ENCODE data around the gene TULP4.
"Not testable (repeated sequence)": the region's sequence is repeated elsewhere in the genome, so short reads cannot be mapped to it uniquely, and the experiment has no call there.

TULP4 gene

DNA sequence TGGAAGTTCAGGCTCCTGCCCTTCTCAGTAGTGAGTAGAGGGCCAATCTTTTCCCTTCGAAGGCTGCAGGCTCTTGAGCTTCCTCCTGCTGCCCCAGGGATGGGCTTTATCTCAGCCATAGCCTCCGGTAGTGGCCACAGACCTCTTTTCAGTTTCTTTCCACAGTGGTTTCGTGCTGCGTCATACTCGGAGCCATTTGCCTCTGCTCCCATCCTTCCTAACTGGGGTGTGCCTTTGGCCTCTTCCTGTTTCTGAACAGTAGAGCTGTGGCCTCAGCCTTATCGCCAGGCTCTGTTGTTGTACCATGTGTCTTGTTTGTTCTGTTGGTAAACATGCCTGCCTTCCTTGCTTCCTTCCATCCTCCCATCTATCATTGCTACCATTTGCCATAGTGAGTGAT lies 54.1 kb downstream of the TULP4 start:
- DNase-seq = no peak

- no peak for DNase-seq
Observed at GRCh38 chr6:158367816-158368215, 55.6 kb downstream of the TULP4 start.

DNA sequence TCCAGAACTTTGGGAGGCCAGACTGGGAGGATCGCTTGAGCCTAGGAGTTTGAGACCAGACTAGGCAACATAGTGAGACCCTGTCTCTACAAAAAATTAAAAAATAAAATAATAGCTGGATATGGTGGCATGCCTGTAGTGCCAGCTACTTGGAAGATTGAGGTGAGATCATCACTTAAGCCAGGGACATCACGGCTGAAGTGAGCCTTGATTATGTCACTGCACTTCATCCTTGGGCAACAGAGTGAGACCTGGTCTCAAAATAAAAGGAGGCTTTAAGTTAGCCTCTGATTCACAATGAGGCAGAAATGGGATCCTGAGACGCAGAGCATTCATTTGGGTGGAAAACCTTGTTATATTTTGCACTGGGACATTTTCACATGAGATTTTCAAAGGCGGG lies 57.0 kb downstream of the TULP4 start:
- no peak for DNase-seq

GRCh38 chr6:158370805-158371204 lies 58.5 kb downstream of the TULP4 start:
- no peak for DNase-seq

DNA sequence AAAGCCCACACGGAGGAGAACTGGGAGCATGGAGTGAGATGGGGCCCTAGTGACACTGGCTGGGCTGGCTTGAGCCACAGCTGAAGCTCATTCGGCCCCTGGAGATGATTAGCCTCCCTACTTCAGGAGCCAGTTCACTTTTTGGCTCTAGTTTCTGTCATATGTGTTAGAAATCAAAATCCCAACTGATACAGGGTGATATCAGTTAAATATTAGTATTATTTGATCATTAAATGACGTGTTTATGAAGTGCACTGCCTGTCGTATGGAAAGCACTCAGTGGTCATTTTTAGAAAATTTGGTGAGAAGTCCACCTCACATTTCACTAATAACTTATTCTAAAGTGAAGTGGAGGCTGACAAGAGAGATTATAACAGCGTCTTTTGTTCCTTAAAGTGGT lies 59.0 kb downstream of the TULP4 start:
- DNase-seq = no peak

DNA sequence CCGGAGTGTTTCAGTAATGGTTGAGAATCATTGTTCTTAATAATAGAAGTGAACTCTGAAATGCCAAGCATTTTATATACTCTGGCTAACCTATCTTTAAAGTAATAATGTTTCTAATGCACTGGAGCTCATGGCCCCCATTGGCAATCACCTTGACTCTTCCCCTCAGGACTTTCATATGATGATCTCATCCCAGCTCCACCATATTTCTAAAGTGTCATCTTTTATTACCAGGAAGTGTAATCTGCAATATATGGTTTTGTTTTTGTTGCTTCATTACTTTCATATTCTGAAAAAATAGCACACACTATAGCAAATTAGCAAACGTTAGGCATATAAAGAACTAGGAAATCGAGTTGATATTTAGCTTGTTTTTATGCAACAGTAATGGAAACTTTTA lies 60.3 kb downstream of the TULP4 start:
- DNase-seq = no peak

- DNase-seq = no peak
Observed at GRCh38 chr6:158373214-158373613, 60.9 kb downstream of the TULP4 start.

DNA sequence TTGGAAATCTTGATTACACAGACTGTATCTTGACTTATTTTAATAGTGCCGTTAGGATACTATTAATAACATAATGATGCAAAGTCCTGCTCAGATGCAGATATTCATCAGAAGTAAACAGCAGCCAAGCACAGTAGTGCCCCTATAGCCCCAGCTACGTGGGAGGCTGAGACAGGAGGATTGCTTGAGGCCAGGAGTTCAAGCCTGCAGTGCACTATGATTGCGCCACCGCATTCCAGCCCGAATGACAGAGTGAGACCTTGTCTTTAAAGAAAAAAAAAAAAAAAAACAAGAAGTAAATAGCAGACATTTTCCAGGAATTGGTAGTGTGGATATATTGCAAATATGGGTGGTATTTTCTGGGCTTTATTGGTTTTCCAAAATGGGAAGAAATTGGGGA lies 61.8 kb downstream of the TULP4 start:
- DNase-seq = no peak

- no peak for DNase-seq
Observed at GRCh38 chr6:158376631-158377081, 64.4 kb downstream of the TULP4 start.

DNA sequence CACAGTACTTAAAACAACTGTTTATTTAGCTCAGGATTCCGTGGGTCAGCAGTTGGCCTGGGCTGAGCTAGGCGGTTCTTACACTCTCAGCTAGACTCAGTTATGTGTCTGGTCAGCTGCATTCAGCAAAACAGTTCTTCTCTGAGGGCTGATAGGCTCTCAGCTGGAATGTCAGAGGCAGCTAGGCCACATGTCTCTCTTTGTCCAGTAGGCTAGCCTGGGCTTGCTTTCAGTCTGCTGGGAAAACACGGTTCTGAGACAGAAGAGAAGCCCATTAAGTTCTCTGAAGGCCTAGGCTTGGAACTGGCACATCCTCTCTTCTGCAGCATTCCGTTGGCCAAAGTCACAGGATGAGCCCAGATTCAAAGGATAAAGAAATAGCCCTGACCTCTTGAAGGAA lies 65.6 kb downstream of the TULP4 start:
- peak; percentile 64 for DNase-seq

- DNase-seq = no peak
Observed at GRCh38 chr6:158379336-158379735, 67.1 kb downstream of the TULP4 start.

DNA sequence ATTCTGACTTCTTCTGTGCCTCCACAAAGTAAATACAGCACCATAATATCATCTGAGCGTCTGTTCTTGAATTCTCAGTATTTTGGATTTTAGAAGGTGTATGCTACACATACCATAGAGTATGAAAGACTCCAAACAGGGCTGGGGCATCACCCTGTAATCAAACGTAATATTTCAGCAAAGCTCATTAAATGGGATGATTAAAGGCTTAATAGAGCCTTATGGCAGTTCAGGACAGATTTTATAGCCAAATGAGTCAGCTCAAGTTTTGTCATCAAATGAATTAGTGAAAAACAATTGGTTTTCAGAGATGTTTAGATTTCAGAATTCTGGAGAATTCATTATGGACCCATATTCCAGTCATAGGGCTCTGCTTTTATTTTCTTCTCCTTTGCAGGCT lies 68.9 kb downstream of the TULP4 start:
- no peak for DNase-seq

DNA sequence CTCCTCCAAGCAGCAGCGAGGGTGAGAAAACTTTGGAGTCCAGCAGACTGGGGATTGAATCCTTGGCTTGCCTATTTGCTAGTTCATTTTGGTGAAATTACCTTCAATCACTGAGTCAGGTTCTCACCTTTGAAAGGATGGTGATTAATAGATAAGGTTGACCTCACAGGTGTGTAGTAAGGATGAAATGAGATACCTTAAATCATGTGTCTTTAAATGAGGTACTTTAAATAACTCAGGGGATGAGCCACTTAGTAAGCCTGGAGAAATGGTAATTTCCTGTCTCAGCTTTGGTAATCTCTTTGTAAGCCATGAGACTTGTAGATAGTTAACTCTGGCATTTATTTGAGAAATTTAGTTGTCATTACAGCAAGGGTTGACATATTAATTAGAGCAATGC lies 70.2 kb downstream of the TULP4 start:
- no peak for DNase-seq

- no peak for DNase-seq
Observed at GRCh38 chr6:158383057-158383456, 70.8 kb downstream of the TULP4 start.

- DNase-seq = no peak
Observed at GRCh38 chr6:158383542-158383941, 71.3 kb downstream of the TULP4 start.

- DNase-seq = no peak
Observed at GRCh38 chr6:158384671-158385110, 72.4 kb downstream of the TULP4 start.

GRCh38 chr6:158387036-158387435 lies 74.8 kb downstream of the TULP4 start:
- no peak for DNase-seq

DNA sequence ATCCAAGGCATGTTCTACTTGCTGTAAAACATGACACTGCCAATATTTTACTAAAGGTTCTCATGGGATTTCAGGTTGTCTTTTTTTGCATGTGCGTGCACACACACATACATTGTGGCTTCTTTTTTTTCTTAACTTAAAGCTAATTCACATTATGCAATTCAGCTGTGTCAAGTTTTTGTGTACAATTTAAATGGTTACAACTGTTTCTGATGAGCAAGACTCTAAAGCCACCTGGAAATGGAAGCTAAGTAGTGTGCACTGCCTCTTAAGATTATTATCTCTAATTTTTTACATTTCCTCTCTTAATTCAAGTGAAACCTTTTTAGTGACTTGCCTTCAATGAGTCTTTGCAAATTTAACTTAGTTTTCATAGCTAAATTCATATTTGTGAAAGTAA lies 75.3 kb downstream of the TULP4 start:
- no peak for DNase-seq

GRCh38 chr6:158388727-158389126 lies 76.5 kb downstream of the TULP4 start:
- DNase-seq = no peak

DNA sequence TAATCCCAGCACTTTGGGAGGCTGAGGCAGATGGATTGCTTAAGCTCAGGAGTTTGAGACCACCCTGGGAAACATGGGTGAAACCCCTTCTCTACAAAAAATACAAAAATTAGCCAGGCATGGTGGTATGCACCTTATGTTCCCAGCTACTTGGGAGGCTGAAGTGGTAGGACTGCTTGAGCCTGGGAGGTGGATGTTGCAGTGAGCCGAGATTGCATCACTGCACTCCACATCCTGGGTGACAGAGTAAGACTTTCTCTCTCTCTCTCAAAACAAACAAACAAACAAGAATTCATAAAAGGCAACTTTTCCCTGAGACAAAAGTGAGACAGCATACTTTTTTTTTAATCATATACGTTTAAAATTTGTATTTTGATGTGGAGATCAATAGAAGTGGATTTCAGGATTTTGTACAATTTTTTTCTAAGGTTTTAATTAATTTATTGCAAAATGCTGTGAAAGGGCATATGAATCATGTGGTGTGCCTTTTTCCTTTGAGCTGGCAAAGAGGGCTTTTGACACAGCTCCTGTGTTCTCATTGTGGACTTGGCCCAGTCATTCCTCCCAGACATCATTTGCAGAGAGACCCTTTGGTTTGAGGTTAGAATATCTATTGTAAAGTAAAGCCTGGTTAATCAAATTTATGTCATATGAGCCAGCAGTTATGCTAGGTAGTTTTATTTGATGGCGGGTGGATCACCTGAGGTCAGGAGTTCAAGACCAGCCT lies 77.1 kb downstream of the TULP4 start:
- DNase-seq = no peak

GRCh38 chr6:158391276-158391675 lies 79.0 kb downstream of the TULP4 start:
- DNase-seq = no peak

- DNase-seq = not testable (repeated sequence)
Observed at GRCh38 chr6:158391977-158392376, 79.7 kb downstream of the TULP4 start.

- no peak for DNase-seq
Observed at GRCh38 chr6:158396136-158396535, 83.9 kb downstream of the TULP4 start.

DNA sequence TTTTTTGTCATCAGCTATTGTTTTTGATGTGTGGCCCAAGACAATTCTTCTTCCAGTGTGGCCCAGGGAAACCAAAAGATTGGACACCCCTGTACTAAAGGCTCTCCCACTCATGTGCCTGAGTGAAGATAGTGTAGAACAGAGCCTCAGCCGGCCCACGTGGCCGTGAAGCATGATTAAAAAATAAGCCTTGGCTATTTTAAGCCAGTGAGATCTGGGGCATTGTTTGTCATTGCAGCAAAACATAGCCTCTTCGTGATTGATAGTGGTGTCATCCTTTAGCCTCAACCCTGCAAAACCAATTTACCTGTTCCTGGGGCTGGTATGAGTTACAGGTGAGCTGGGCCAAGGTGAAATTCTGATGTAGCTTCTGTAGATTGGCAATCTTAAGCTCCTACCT lies 85.3 kb downstream of the TULP4 start:
- DNase-seq = no peak
